ENCODE measurements around the gene ALDH1A3.

Gene ALDH1A3

GRCh38 chr15:100944986-100945385 is 65.4 kb downstream of the ALDH1A3 start:
- no peak for TF ChIP-seq CTCF (IDR thresholded peaks at IDR 0.05)
- Histone ChIP-seq H3K4me1 (ENCODE audit: control insufficient read depth in 1 of 2, insufficient read depth in 1 of 2, low read depth in 1 of 2, low read length in 1 of 2) (peaks cover 13 to 18% of the 10 kb centered on the region in 2 experiments), H3K9me3 (no peaks in the 10 kb centered on the region), H3K27me3 (no peaks in the 10 kb centered on the region), H3K4me3 (ENCODE audit: low read depth in 1 of 2, low read length in 1 of 2) (no peak overlapping the region), H3K36me3 (no peaks in the 10 kb centered on the region), H3K27ac (no peak overlapping the region)

GRCh38 chr15:100947760-100948429 is 68.3 kb downstream of the ALDH1A3 start:
- no peak overlapping the region for H3K4me3 ChIP-seq (ENCODE audit: low read depth in 1 of 2, low read length in 1 of 2)
- TF ChIP-seq CTCF (IDR thresholded peaks at IDR 0.05) = no peak
- no peaks in the 10 kb centered on the region for H3K27me3 ChIP-seq
- H3K27ac ChIP-seq = no peak overlapping the region
- H3K9me3 ChIP-seq = no peaks in the 10 kb centered on the region
- H3K4me1 ChIP-seq (ENCODE audit: control insufficient read depth in 1 of 2, insufficient read depth in 1 of 2, low read depth in 1 of 2, low read length in 1 of 2) = no peaks in the 10 kb centered on the region
- H3K36me3 ChIP-seq = no peaks in the 10 kb centered on the region

- no peaks in the 10 kb centered on the region for H3K27me3 ChIP-seq
- H3K27ac ChIP-seq = no peak overlapping the region
- no peak overlapping the region for H3K4me3 ChIP-seq (ENCODE audit: low read depth in 1 of 2, low read length in 1 of 2)
- no peaks in the 10 kb centered on the region for H3K36me3 ChIP-seq
- H3K9me3 ChIP-seq = no peaks in the 10 kb centered on the region
- H3K4me1 ChIP-seq (ENCODE audit: control insufficient read depth in 1 of 2, insufficient read depth in 1 of 2, low read depth in 1 of 2, low read length in 1 of 2) = no peaks in the 10 kb centered on the region
- TF ChIP-seq CTCF (IDR thresholded peaks at IDR 0.05) = no peak
Measured at GRCh38 chr15:100948430-100948762, 68.8 kb downstream of the ALDH1A3 start.

- H3K4me1 ChIP-seq (ENCODE audit: control insufficient read depth in 1 of 2, insufficient read depth in 1 of 2, low read depth in 1 of 2, low read length in 1 of 2) = no peaks in the 10 kb centered on the region
- H3K36me3 ChIP-seq = no peaks in the 10 kb centered on the region
- no peaks in the 10 kb centered on the region for H3K27me3 ChIP-seq
- no peaks in the 10 kb centered on the region for H3K9me3 ChIP-seq
- TF ChIP-seq CTCF (IDR thresholded peaks at IDR 0.05) = no peak
- H3K27ac ChIP-seq = no peak overlapping the region
- no peak overlapping the region for H3K4me3 ChIP-seq (ENCODE audit: low read depth in 1 of 2, low read length in 1 of 2)
Measured at GRCh38 chr15:100949691-100950090, 70.1 kb downstream of the ALDH1A3 start.

GRCh38 chr15:100951965-100952364 is 72.3 kb downstream of the ALDH1A3 start:
- no peaks in the 10 kb centered on the region for H3K36me3 ChIP-seq
- H3K9me3 ChIP-seq = no peaks in the 10 kb centered on the region
- H3K4me1 ChIP-seq (ENCODE audit: control insufficient read depth in 1 of 2, insufficient read depth in 1 of 2, low read depth in 1 of 2, low read length in 1 of 2) = no peaks in the 10 kb centered on the region
- no peak for TF ChIP-seq CTCF (IDR thresholded peaks at IDR 0.05)
- no peak overlapping the region for H3K27ac ChIP-seq
- H3K27me3 ChIP-seq = no peaks in the 10 kb centered on the region
- H3K4me3 ChIP-seq (ENCODE audit: low read depth in 1 of 2, low read length in 1 of 2) = no peak overlapping the region

- Histone ChIP-seq H3K4me1 (ENCODE audit: control insufficient read depth in 1 of 2, insufficient read depth in 1 of 2, low read depth in 1 of 2, low read length in 1 of 2) (no peaks in the 10 kb centered on the region), H3K27ac (no peak overlapping the region), H3K9me3 (no peaks in the 10 kb centered on the region), H3K27me3 (no peaks in the 10 kb centered on the region), H3K4me3 (ENCODE audit: low read depth in 1 of 2, low read length in 1 of 2) (no peak overlapping the region), H3K36me3 (no peaks in the 10 kb centered on the region)
- no peak for TF ChIP-seq CTCF (IDR thresholded peaks at IDR 0.05)
Measured at GRCh38 chr15:100952566-100952965, 72.9 kb downstream of the ALDH1A3 start.
